ENCODE data around the gene SYT1. TPM values are rescaled to one million over a fixed set of nuclear protein-coding genes. Genes with fewer than 3 reads are reported as not detected.

Gene SYT1
- total RNA-seq, 1 experiment from 2014 or later = 15.8 TPM

- H3K23me2 ChIP-seq (ENCODE audit: insufficient read length, low read depth, low read length, poor library complexity, severe bottlenecking) = no peaks in the 10 kb centered on the region
- no peak overlapping the region for H3K9ac ChIP-seq (ENCODE audit: extremely low read depth, insufficient read length, low read length)
- no peak overlapping the region for H3K18ac ChIP-seq (ENCODE audit: insufficient read length, low read depth, low read length)
- no peak overlapping the region for H2BK5ac ChIP-seq (ENCODE audit: insufficient read length, low read length)
- no peak overlapping the region for H2AFZ ChIP-seq (ENCODE audit: low read length)
- no peak overlapping the region for H2BK12ac ChIP-seq (ENCODE audit: insufficient read length, low read depth, low read length)
- no peak overlapping the region for H2AK5ac ChIP-seq (ENCODE audit: insufficient read length, low read length)
- no peak overlapping the region for H3K56ac ChIP-seq (ENCODE audit: insufficient read length, low read depth, low read length)
- Mint-ChIP-seq H3K27me3 (ENCODE audit: low read depth) (no peaks in the 10 kb centered on the region), H3K27ac (peak overlapping the region in 1 of 3 experiments; percentile 3; a peak in 2 of 7 replicates), H3K4me3 (no peak overlapping the region), H3K9me3 (no peaks in the 10 kb centered on the region), H3K4me1 (no peaks in the 10 kb centered on the region), H3K36me3 (ENCODE audit: insufficient read depth in 1 of 3, low read depth in 3 of 3) (peaks cover 0 to 12% (median 0%) of the 10 kb centered on the region in 3 experiments; a peak in 4 of 7 replicates)
- no peak overlapping the region for H2BK15ac ChIP-seq (ENCODE audit: low read depth, low read length)
- H3K27ac ChIP-seq (ENCODE audit: insufficient read length, low read depth, low read length) = no peak overlapping the region
- no CpG with 5 or more reads among the region's 2 CpGs for WGBS (ENCODE audit: extremely low coverage, insufficient read length, low lambda C conversion rate)
- no peaks in the 10 kb centered on the region for H3K79me1 ChIP-seq (ENCODE audit: insufficient read depth, low read depth, low read length, poor library complexity, severe bottlenecking)
- no peak for DNase-seq
- no peak overlapping the region for H3K14ac ChIP-seq (ENCODE audit: insufficient read depth, low read length)
- no peak overlapping the region for H3T11ph ChIP-seq (ENCODE audit: low read length)
- no peaks in the 10 kb centered on the region for H3K4me1 ChIP-seq (ENCODE audit: insufficient read depth, low read length)
- H3K79me2 ChIP-seq (ENCODE audit: insufficient read depth, low read length) = no peaks in the 10 kb centered on the region
- H4K5ac ChIP-seq (ENCODE audit: insufficient read length, low read depth, low read length) = no peak overlapping the region
- H4K8ac ChIP-seq (replicated peaks; ENCODE audit: insufficient read length, low read depth, low read length) = no peak overlapping the region
- H4K91ac ChIP-seq (ENCODE audit: insufficient read length, low read depth, low read length) = no peak overlapping the region
- H3K4me2 ChIP-seq (ENCODE audit: insufficient read depth, insufficient read length, low read length) = no peak overlapping the region
- H3K27me3 ChIP-seq (ENCODE audit: insufficient read depth, low read length) = no peaks in the 10 kb centered on the region
- H3K23ac ChIP-seq (ENCODE audit: insufficient read length, low read depth, low read length) = no peak overlapping the region
- no peak overlapping the region for H2BK120ac ChIP-seq (ENCODE audit: low read depth, low read length, poor library complexity, severe bottlenecking)
- H4K20me1 ChIP-seq (ENCODE audit: control insufficient read depth, insufficient read depth, insufficient read length) = no peaks in the 10 kb centered on the region
- no peaks in the 10 kb centered on the region for H3K9me3 ChIP-seq (ENCODE audit: control insufficient read depth, low read depth, low read length)
- TF ChIP-seq CTCF (conservative IDR thresholded peaks at IDR 0.05) = no peak
- H2BK20ac ChIP-seq (ENCODE audit: low read depth, low read length, poor library complexity, severe bottlenecking) = no peak overlapping the region
- no peak overlapping the region for H3K4ac ChIP-seq (ENCODE audit: low read depth, low read length)
Observed at GRCh38 chr12:78961171-78961570, 96.6 kb downstream of the SYT1 start.

Measured in H9 (cell line).